ENCODE measurements around the gene HOXC12. TPM values are rescaled to one million over a fixed set of nuclear protein-coding genes. Genes with fewer than 3 reads are reported as not detected.

The HOXC12 gene
- total RNA-seq, 1 donor from 2014 or later = not detected

GRCh38 chr12:53967421-53967925 lies 12.8 kb downstream of the HOXC12 start:
- H3K4me1 Mint-ChIP-seq = no peaks in the 10 kb centered on the region
- no peak overlapping the region for H3K27ac Mint-ChIP-seq (ENCODE audit: unreplicated experiment)
- no peaks in the 10 kb centered on the region for H3K36me3 Mint-ChIP-seq (ENCODE audit: low read depth)
- H3K27me3 Mint-ChIP-seq (ENCODE audit: low read depth) = peaks cover 100% of the 10 kb centered on the region
- H3K4me3 Mint-ChIP-seq = peak overlapping the region; percentile 11
- DNase-seq (ENCODE audit: low read depth, low spot score) = no peak
- H3K9me3 Mint-ChIP-seq = no peaks in the 10 kb centered on the region
- TF ChIP-seq, protein P1, sequence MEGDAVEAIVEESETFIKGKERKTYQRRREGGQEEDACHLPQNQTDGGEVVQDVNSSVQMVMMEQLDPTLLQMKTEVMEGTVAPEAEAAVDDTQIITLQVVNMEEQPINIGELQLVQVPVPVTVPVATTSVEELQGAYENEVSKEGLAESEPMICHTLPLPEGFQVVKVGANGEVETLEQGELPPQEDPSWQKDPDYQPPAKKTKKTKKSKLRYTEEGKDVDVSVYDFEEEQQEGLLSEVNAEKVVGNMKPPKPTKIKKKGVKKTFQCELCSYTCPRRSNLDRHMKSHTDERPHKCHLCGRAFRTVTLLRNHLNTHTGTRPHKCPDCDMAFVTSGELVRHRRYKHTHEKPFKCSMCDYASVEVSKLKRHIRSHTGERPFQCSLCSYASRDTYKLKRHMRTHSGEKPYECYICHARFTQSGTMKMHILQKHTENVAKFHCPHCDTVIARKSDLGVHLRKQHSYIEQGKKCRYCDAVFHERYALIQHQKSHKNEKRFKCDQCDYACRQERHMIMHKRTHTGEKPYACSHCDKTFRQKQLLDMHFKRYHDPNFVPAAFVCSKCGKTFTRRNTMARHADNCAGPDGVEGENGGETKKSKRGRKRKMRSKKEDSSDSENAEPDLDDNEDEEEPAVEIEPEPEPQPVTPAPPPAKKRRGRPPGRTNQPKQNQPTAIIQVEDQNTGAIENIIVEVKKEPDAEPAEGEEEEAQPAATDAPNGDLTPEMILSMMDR (conservative IDR thresholded peaks at IDR 0.05) = no peak

- H3K27me3 Mint-ChIP-seq (ENCODE audit: low read depth) = peaks cover 100% of the 10 kb centered on the region
- H3K9me3 Mint-ChIP-seq = no peaks in the 10 kb centered on the region
- H3K27ac Mint-ChIP-seq (ENCODE audit: unreplicated experiment) = no peak overlapping the region
- H3K4me1 Mint-ChIP-seq = no peaks in the 10 kb centered on the region
- no peak overlapping the region for H3K4me3 Mint-ChIP-seq
- H3K36me3 Mint-ChIP-seq (ENCODE audit: low read depth) = peaks cover 5% of the 10 kb centered on the region
- DNase-seq (ENCODE audit: low read depth, low spot score) = no peak
- TF ChIP-seq, protein P1 (conservative IDR thresholded peaks at IDR 0.05) = no peak
Measured at GRCh38 chr12:53968214-53969127, 13.8 kb downstream of the HOXC12 start.

DNA sequence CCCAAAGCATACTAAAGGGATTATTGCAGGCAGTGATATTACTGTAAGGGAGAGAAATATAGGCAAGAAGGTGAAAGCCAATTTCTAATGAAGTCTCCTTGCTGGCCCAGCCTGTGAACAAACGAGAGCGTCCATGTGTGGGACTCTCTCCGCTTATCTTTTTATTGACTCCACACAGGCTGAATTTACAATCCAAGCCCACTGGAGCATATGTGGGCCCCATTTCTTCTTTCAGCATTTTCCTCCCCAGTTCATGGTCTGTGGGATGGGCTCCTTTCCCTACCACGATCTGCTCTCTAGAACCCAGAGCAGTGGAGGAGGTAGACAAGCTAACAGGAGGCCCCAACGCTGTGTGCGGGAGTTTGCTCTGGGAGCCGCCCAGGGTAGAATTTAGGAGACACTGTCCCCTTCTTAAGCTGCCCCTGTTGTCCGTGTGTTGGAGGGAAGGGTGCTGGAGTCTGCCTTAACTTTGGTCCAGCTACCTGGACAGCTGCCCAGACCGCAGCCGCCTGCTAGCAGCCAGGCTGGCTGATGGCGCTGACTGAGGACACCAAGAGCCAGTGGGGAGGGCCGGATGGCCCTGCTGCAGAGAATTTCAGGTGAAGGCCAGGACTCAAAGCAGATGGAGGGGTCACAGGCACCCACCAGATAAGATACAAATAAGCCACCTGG lies 15.0 kb downstream of the HOXC12 start:
- H3K4me1 Mint-ChIP-seq = no peaks in the 10 kb centered on the region
- H3K4me3 Mint-ChIP-seq = no peak overlapping the region
- DNase-seq (ENCODE audit: low read depth, low spot score) = no peak

DNA sequence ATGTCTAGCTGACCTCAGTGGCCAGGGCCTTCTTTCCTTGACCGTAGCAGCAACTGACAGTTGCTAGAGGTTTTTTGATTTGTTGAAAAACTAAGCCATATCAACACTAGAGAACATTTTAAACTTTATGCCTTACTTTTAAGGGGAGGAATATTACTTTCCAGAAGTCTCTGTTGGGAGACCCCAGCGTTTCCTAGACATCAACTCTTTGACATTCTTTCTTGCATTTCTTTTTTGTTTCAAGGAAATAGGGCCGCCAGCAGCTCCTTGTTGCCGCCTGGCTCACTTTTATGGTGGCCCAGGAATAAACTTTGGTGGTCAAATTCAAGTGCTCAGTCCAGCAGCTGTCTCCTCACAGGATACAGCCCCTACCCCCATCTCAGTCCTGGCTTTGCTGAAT lies 15.7 kb downstream of the HOXC12 start:
- DNase-seq (ENCODE audit: low read depth, low spot score) = no peak
- H3K9me3 Mint-ChIP-seq = no peaks in the 10 kb centered on the region
- TF ChIP-seq, protein P1 (conservative IDR thresholded peaks at IDR 0.05) = no peak
- H3K4me1 Mint-ChIP-seq = no peaks in the 10 kb centered on the region
- H3K27ac Mint-ChIP-seq (ENCODE audit: unreplicated experiment) = no peak overlapping the region
- peaks cover 98% of the 10 kb centered on the region for H3K27me3 Mint-ChIP-seq (ENCODE audit: low read depth)
- H3K36me3 Mint-ChIP-seq (ENCODE audit: low read depth) = peaks cover 5% of the 10 kb centered on the region
- no peak overlapping the region for H3K4me3 Mint-ChIP-seq

More for the DNA sequence above, 15.0 kb downstream of the HOXC12 start:
- Mint-ChIP-seq H3K27ac (ENCODE audit: unreplicated experiment) (no peak overlapping the region), H3K36me3 (ENCODE audit: low read depth) (peaks cover 5% of the 10 kb centered on the region), H3K27me3 (ENCODE audit: low read depth) (peaks cover 98% of the 10 kb centered on the region), H3K9me3 (no peaks in the 10 kb centered on the region)
- TF ChIP-seq, protein P1 (conservative IDR thresholded peaks at IDR 0.05) = no peak

GRCh38 chr12:53971129-53971528 lies 16.4 kb downstream of the HOXC12 start:
- DNase-seq (ENCODE audit: low read depth, low spot score) = no peak
- H3K36me3 Mint-ChIP-seq (ENCODE audit: low read depth) = peaks cover 7% of the 10 kb centered on the region
- H3K9me3 Mint-ChIP-seq = no peaks in the 10 kb centered on the region

More at GRCh38 chr12:53971129-53971528, 16.4 kb downstream of the HOXC12 start:
- Mint-ChIP-seq H3K4me1 (no peaks in the 10 kb centered on the region), H3K27ac (ENCODE audit: unreplicated experiment) (no peak overlapping the region), H3K27me3 (ENCODE audit: low read depth) (peaks cover 98% of the 10 kb centered on the region), H3K4me3 (no peak overlapping the region)
- TF ChIP-seq, protein P1 (conservative IDR thresholded peaks at IDR 0.05) = no peak
